ENCODE results near the gene DLL3.

DLL3 gene

GRCh38 chr19:39544226-39544903 lies 45.6 kb downstream of the DLL3 start:
- TF ChIP-seq CTCF (IDR thresholded peaks at IDR 0.05; ENCODE audit: low read depth, low read length), result no peak
- DNase-seq (ENCODE audit: extremely low read depth, low read depth), result no peak

GRCh38 chr19:39544911-39545310 lies 46.2 kb downstream of the DLL3 start:
- TF ChIP-seq CTCF (IDR thresholded peaks at IDR 0.05; ENCODE audit: low read depth, low read length), result no peak
- DNase-seq (ENCODE audit: extremely low read depth, low read depth), result no peak

- no peak for TF ChIP-seq CTCF (IDR thresholded peaks at IDR 0.05; ENCODE audit: low read depth, low read length)
- DNase-seq (ENCODE audit: extremely low read depth, low read depth), result no peak
Measured at GRCh38 chr19:39546599-39546998, 47.9 kb downstream of the DLL3 start.

GRCh38 chr19:39550197-39550596 lies 51.5 kb downstream of the DLL3 start:
- no peak for DNase-seq (ENCODE audit: extremely low read depth, low read depth)
- TF ChIP-seq CTCF (IDR thresholded peaks at IDR 0.05; ENCODE audit: low read depth, low read length), result no peak

GRCh38 chr19:39553082-39553652 lies 54.4 kb downstream of the DLL3 start:
- TF ChIP-seq CTCF (IDR thresholded peaks at IDR 0.05; ENCODE audit: low read depth, low read length), result no peak
- DNase-seq (ENCODE audit: extremely low read depth, low read depth), result no peak

GRCh38 chr19:39554701-39555311 lies 56.1 kb downstream of the DLL3 start:
- DNase-seq (ENCODE audit: extremely low read depth, low read depth), result no peak
- no peak for TF ChIP-seq CTCF (IDR thresholded peaks at IDR 0.05; ENCODE audit: low read depth, low read length)

- no peak for TF ChIP-seq CTCF (IDR thresholded peaks at IDR 0.05; ENCODE audit: low read depth, low read length)
- DNase-seq (ENCODE audit: extremely low read depth, low read depth), result no peak
Measured at GRCh38 chr19:39555883-39556282, 57.1 kb downstream of the DLL3 start.

Data from AG09319 (cell line).